Uterus (tissue), 4 donors: ENCODE data around the gene PPP4R1. TPM values are rescaled to one million over a fixed set of nuclear protein-coding genes. Genes with fewer than 3 reads are reported as not detected.

ENCODE experiments used
- DNase-seq, 2 donors: peaks; one replicate each; pipeline ENCODE4 v3.0.0-alpha.2; 2019 to 2020
- H3K27ac ChIP-seq, 2 donors: fragments of 200-600 bp; sonication (generic); 1 replicate in 1 of 2; 2 replicates in 1 of 2; pipeline ENCODE4 v1.5.1; 2016 to 2018
- H3K27me3 ChIP-seq, 2 donors: fragments of 200-600 bp; sonication (generic); one replicate each; pipeline ENCODE4 v1.5.1; 2018 to 2019; ENCODE audit warnings: control low read depth in 1 of 2
- H3K36me3 ChIP-seq, 2 donors: fragments of 200-600 bp; sonication (generic); one replicate each; pipeline ENCODE4 v1.5.1; 2019; ENCODE audit warnings: control low read depth in 1 of 2
- H3K4me1 ChIP-seq, 2 donors: fragments of 200-600 bp; sonication (generic); one replicate each; pipeline ENCODE4 v1.5.1; 2018 to 2019; ENCODE audit warnings: control low read depth in 1 of 2
- H3K4me3 ChIP-seq, 2 donors: fragments of 200-600 bp; sonication (generic); 1 replicate in 1 of 2; 2 replicates in 1 of 2; pipeline ENCODE4 v1.5.1; 2018 to 2019; ENCODE audit warnings: mild to moderate bottlenecking in 1 of 2
- H3K9me3 ChIP-seq, 2 donors: fragments of 200-600 bp; sonication (generic); one replicate each; pipeline ENCODE4 v1.5.1; 2019; ENCODE audit warnings: control low read depth in 1 of 2
- POLR2A ChIP-seq, 2 donors: fragments of 450-650 bp; IDR thresholded peaks; one replicate each; pipeline ENCODE4 v1.6.1; 2016; ENCODE audit warnings: antibody characterized with exemption in 2 of 2, mild to moderate bottlenecking in 1 of 2, moderate library complexity in 1 of 2
- intact Hi-C: fragments of 100-400 bp; cut with DNase I; formaldehyde crosslinking; loops from one replicate; pipeline ENCODE4 v1.15.1; 2023; ENCODE audit warnings: low total_unique reads
- total RNA-seq, 4 donors: library from RNA; depleted of rRNA in 3 of 4; stranded (reverse); fragments of >200 nt in 3 of 4; gene quantifications; one replicate each; pipeline versions ENCODE4 v1.1.0 to v1.2.4, GENCODE V29; 2014 to 2023
- TF ChIP-seq, protein P1 (sequence below), 4 experiments: fragments of 200-600 bp in 2 of 4; fragments of 450-650 bp in 2 of 4; sonication (generic) in 2 of 4; IDR thresholded peaks; one replicate each; pipeline ENCODE4 v1.5.1; 2016 to 2019; ENCODE audit warnings: antibody characterized with exemption in 4 of 4, mild to moderate bottlenecking in 2 of 4, moderate library complexity in 1 of 4
- donor health status: DM: yes; HTN: yes; CAD: no.

Gene PPP4R1
- total RNA-seq, 4 donors from 2014 or later, result 103 to 720 (median 185) TPM

DNA sequence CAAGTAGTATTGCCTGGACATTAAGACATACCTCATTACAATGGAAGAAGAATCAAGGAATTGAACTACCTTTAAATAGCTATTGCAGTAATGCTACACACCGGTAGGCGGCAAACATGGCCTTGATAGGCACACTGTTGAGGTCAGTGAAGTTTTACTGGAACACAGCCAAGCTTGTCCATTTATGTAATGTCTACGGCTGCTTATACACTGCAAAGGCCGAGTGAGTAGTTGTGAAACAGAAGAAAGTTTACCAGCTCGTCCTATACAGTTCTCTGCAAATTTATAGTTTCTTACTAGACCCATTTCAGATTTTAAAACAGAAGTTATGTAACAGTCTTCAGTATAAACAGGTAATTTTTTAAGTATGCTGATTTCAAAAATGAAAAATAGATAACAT is 38.8 kb downstream of the PPP4R1 start:
- DNase-seq, result peak; percentile 42 to 81
- H3K27me3 ChIP-seq, result no peaks in the 10 kb centered on the region
- H3K4me3 ChIP-seq, result no peak overlapping the region
- intact Hi-C loops, result no loop called here
- no peak overlapping the region for H3K27ac ChIP-seq
- H3K9me3 ChIP-seq, result no peaks in the 10 kb centered on the region
- H3K36me3 ChIP-seq, result no peaks in the 10 kb centered on the region
- TF ChIP-seq POLR2A (IDR thresholded peaks at IDR 0.05), result no peak
- TF ChIP-seq, protein P1, sequence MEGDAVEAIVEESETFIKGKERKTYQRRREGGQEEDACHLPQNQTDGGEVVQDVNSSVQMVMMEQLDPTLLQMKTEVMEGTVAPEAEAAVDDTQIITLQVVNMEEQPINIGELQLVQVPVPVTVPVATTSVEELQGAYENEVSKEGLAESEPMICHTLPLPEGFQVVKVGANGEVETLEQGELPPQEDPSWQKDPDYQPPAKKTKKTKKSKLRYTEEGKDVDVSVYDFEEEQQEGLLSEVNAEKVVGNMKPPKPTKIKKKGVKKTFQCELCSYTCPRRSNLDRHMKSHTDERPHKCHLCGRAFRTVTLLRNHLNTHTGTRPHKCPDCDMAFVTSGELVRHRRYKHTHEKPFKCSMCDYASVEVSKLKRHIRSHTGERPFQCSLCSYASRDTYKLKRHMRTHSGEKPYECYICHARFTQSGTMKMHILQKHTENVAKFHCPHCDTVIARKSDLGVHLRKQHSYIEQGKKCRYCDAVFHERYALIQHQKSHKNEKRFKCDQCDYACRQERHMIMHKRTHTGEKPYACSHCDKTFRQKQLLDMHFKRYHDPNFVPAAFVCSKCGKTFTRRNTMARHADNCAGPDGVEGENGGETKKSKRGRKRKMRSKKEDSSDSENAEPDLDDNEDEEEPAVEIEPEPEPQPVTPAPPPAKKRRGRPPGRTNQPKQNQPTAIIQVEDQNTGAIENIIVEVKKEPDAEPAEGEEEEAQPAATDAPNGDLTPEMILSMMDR (IDR thresholded peaks at IDR 0.05), result peak; percentile 57 to 85 (median 74)
- H3K4me1 ChIP-seq, result no peaks in the 10 kb centered on the region

DNA sequence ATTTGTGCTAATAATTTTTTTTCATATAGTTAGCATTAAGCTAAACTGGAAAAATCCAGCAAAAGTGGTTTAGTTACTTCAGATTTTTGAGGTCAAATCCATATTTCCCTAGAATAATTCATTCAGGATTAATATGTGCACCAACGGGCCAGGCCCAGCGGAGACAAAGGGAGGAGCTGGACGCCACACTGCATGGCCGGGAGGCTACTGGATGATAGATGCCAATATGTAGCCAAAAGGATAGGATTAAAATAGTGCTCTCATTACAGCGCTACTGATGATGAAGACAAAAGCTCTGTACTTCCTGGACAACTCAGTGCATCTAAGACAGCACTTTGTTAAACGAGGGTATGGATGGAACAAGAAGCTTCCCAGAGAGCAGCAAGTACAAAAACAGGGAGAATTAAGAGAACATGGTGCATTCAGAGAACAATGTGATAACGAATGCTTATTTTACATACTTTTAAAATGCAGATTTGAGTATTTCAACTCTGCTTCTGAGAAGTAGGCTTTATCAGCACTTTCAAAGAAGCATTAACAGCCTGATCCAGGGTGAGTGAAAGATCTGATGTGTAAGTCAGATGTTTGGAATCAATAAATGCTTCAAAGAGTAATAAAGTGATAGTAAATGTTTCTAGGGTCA is 39.8 kb downstream of the PPP4R1 start:
- DNase-seq, result no peak
- no peak overlapping the region for H3K4me3 ChIP-seq
- no peak for TF ChIP-seq POLR2A (IDR thresholded peaks at IDR 0.05)
- TF ChIP-seq, protein P1 (IDR thresholded peaks at IDR 0.05), result no peak
- no peaks in the 10 kb centered on the region for H3K4me1 ChIP-seq
- intact Hi-C loops, result no loop called here
- H3K27ac ChIP-seq, result no peak overlapping the region
- H3K9me3 ChIP-seq, result no peaks in the 10 kb centered on the region
- no peaks in the 10 kb centered on the region for H3K27me3 ChIP-seq
- no peaks in the 10 kb centered on the region for H3K36me3 ChIP-seq

DNA sequence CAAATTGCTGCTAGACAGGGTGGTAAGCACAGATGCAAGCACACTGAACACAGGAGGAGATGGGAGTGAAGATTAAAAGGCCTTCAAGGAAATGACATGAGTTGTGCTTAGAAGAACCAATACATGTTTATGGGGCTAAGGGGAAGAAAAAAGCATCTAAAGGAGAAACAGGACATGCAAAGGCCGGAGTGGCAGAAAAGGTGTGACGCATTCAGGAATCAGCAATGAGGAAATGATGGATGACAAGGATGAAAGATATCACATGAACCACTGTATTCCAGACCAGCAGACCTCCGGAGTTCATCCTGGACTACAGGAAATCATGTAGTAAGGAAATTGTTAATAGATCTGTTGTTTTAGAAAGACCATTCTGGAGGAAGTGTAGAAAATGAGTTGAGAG is 42.8 kb downstream of the PPP4R1 start:
- DNase-seq, result no peak
- no peak overlapping the region for H3K27ac ChIP-seq
- H3K36me3 ChIP-seq, result no peaks in the 10 kb centered on the region
- H3K4me3 ChIP-seq, result no peak overlapping the region
- no peaks in the 10 kb centered on the region for H3K9me3 ChIP-seq
- no peaks in the 10 kb centered on the region for H3K4me1 ChIP-seq
- no peaks in the 10 kb centered on the region for H3K27me3 ChIP-seq
- intact Hi-C loops, result no loop called here
- TF ChIP-seq POLR2A (IDR thresholded peaks at IDR 0.05), result no peak
- TF ChIP-seq, protein P1 (IDR thresholded peaks at IDR 0.05), result no peak

DNA sequence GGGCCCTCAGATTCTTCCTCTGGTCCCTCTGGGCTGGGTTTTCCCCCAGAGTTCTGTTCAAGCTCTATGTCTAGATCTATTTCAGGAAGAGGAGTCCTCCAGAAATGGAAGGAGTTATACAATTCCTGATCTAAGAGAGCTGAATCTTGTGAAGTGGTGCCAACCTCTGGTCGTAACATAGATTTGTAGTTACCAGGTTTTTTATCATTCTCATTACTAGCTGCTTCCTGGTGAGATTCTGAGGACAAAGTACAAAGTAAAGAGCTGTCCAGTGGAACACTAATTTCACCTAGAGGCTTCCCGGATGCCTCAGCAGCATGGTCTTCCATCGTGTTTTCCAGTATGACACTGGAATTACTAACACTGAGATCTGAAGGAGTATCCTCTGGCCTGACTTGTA is 44.1 kb downstream of the PPP4R1 start:
- no peak for TF ChIP-seq POLR2A (IDR thresholded peaks at IDR 0.05)
- Histone ChIP-seq H3K4me3 (no peak overlapping the region), H3K27me3 (no peaks in the 10 kb centered on the region), H3K9me3 (no peaks in the 10 kb centered on the region), H3K4me1 (no peaks in the 10 kb centered on the region), H3K27ac (no peak overlapping the region), H3K36me3 (no peaks in the 10 kb centered on the region)
- intact Hi-C loops, result no loop called here
- DNase-seq, result no peak

DNA sequence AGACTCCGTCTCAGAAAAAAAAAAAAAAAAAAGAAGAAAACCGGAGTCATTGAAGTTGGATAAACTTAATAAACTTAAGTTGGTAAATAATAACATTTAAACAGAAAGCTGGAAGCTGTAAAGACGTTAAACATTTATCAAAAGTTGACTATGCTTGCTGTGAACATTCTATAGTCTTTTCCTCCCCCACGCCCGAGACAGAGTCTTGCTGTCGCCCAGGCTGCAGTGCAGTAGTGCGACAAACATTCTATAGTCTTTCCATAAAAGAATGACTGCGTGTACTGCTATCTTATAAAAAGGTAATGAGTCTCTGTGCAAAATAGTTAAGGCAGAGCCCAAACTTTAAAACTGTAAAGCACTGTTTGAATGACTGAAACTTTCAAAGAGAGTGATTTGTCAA is 45.2 kb downstream of the PPP4R1 start:
- intact Hi-C loops, result no loop called here
- no peak overlapping the region for H3K4me3 ChIP-seq
- no peaks in the 10 kb centered on the region for H3K27me3 ChIP-seq

More for the DNA sequence above, 45.2 kb downstream of the PPP4R1 start:
- Histone ChIP-seq H3K4me1 (no peaks in the 10 kb centered on the region), H3K9me3 (no peaks in the 10 kb centered on the region), H3K27ac (no peak overlapping the region), H3K36me3 (no peaks in the 10 kb centered on the region)
- DNase-seq, result no peak
- TF ChIP-seq, protein P1 (IDR thresholded peaks at IDR 0.05), result no peak
- TF ChIP-seq POLR2A (IDR thresholded peaks at IDR 0.05), result no peak
